ENCODE data around the gene FRAS1.

DNA sequence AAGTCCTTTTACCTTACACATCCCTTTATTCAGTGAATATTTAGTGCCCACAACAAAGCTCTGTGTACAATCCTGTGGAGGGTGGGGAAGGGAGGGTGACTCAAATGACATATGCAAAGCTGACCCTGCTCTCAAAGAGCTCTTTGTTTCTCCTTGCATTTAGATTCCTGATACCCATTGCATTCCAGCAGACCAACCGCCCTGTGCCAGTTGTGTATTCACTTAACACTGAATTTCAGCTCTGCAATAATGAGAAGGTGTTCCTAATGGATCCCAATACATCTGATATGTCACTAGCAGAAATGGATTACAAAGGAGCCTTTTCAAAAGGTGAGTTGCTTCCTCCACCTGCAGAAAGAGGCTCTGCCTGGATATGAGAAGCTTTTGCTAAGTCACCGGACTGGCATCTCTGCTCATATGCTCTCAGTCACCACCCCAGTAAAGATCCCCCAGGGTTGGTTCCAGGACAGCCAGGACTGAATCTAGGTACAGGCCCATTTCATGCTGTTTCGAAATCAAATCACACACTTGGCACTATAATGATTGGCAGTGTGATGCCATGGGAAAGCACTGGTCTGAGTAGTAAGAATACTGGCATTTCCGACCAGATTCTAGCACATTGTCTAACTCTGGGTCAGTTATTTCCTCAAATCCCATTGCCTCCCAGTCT lies 477.3 kb downstream of the FRAS1 start:
- TF ChIP-seq TAF1 (IDR thresholded peaks at IDR 0.05; ENCODE audit: low read depth, low read length), result no peak
- TF ChIP-seq POLR2A (IDR thresholded peaks at IDR 0.05; ENCODE audit: low read depth, low read length), result no peak
- no peak for TF ChIP-seq POLR2AphosphoS5 (IDR thresholded peaks at IDR 0.05; ENCODE audit: low read depth, low read length)

Data from GM12891 (cell line).